GM12878 (cell line): ENCODE measurements around the gene PTCH2. TPM values are rescaled to one million over a fixed set of nuclear protein-coding genes. Genes with fewer than 3 reads are reported as not detected.
A peak's percentile ranks its signal among the peaks of the same experiment; 100 is the strongest.

Source experiments
- ATF7 ChIP-seq: fragments of 450-650 bp; IDR thresholded peaks from 2 replicates; pipeline ENCODE4 v1.6.1; 2016; ENCODE audit warnings: low read depth, mild to moderate bottlenecking
- BACH1 ChIP-seq: fragments of 450-650 bp; IDR thresholded peaks from 2 replicates; pipeline ENCODE4 v1.6.1; 2017; ENCODE audit warnings: mild to moderate bottlenecking, borderline replicate concordance
- BRCA1 ChIP-seq: IDR thresholded peaks from 2 replicates; pipeline ENCODE4 v1.6.1; 2011; ENCODE audit warnings: low read depth, low read length, improper control_type of control experiment
- CBX3 ChIP-seq: fragments of 200-600 bp; sonication (generic); IDR thresholded peaks from 2 replicates; pipeline ENCODE4 v1.6.1; 2016; ENCODE audit warnings: low read depth, borderline replicate concordance
- MYB ChIP-seq: fragments of 150-350 bp; IDR thresholded peaks from 2 replicates; pipeline ENCODE4 v1.6.1; 2014; ENCODE audit warnings: mild to moderate bottlenecking, low read depth, low read length, borderline replicate concordance
- NFYA ChIP-seq: IDR thresholded peaks from 2 replicates; pipeline ENCODE4 v1.6.1; 2011; ENCODE audit warnings: low read depth, mild to moderate bottlenecking, low read length, improper control_type of control experiment, borderline replicate concordance
- RAD51 ChIP-seq: fragments of 450-650 bp; IDR thresholded peaks from 2 replicates; pipeline ENCODE4 v1.6.1; 2016; ENCODE audit warnings: moderate library complexity, mild to moderate bottlenecking, inconsistent platforms
- RELB ChIP-seq: fragments of 450-650 bp; IDR thresholded peaks from 2 replicates; pipeline ENCODE4 v1.6.1; 2017; ENCODE audit warnings: low read depth, mild to moderate bottlenecking, moderate library complexity
- SMARCA5 ChIP-seq: fragments of 450-650 bp; IDR thresholded peaks from 2 replicates; pipeline ENCODE4 v1.6.1; 2017; ENCODE audit warnings: mild to moderate bottlenecking
- SMC3 ChIP-seq: IDR thresholded peaks from 2 replicates; pipeline ENCODE4 v1.6.1; 2011; ENCODE audit warnings: low read length, improper control_type of control experiment, borderline replicate concordance
- TAF1 ChIP-seq: IDR thresholded peaks from 2 replicates; pipeline ENCODE4 v1.6.1; 2011; ENCODE audit warnings: mild to moderate bottlenecking, low read depth, low read length, borderline replicate concordance
- USF2 ChIP-seq: IDR thresholded peaks from 2 replicates; pipeline ENCODE4 v1.6.1; 2011; ENCODE audit warnings: low read depth, low read length, improper control_type of control experiment, borderline replicate concordance
- YY1 ChIP-seq: IDR thresholded peaks from 2 replicates; pipeline ENCODE4 v1.6.1; 2011; ENCODE audit warnings: low read depth, mild to moderate bottlenecking, low read length
- ZBED1 ChIP-seq: IDR thresholded peaks from 2 replicates; pipeline ENCODE4 v1.6.1; 2016; ENCODE audit warnings: borderline replicate concordance
- ZBTB40 ChIP-seq: fragments of 450-650 bp; IDR thresholded peaks from 2 replicates; pipeline ENCODE4 v1.6.1; 2016; ENCODE audit warnings: mild to moderate bottlenecking, moderate library complexity, borderline replicate concordance
- ZNF274 ChIP-seq: IDR thresholded peaks from one replicate; pipeline ENCODE4 v1.8.0; 2011; ENCODE audit not compliant: insufficient read length, insufficient read depth
- ZNF592 ChIP-seq: fragments of 450-650 bp; IDR thresholded peaks from 2 replicates; pipeline ENCODE4 v1.6.1; 2017; ENCODE audit warnings: mild to moderate bottlenecking, moderate library complexity
- polyA plus RNA-seq, 11 experiments: library from polyadenylated mRNA; depleted of rRNA in 4 of 11; unstranded in 6 of 11; stranded (reverse) in 5 of 11; fragments of >200 nt; fragmentation: Nextera tagmentation in 4 of 11; fragmentation: Illumina TruSeq in 1 of 11; extraction: Ambion mirVana in 4 of 11; extraction: Trizol in 1 of 11; gene quantifications; 1 replicate in 1 of 11; 2 replicates in 10 of 11; pipeline versions ENCODE4 v1.2.1 to v1.2.3, GENCODE V29; 2011 to 2016; ENCODE audit warnings: inconsistent platforms in 2 of 11, missing spikeins in 2 of 11, low read depth in 1 of 11
- total RNA-seq, 4 experiments: library from RNA; depleted of rRNA in 3 of 4; stranded (reverse); fragments of >200 nt in 3 of 4; fragmentation: Illumina TruSeq in 1 of 4; extraction: Trizol in 1 of 4; gene quantifications; 2 replicates each; pipeline versions ENCODE4 v1.2.1 to v1.2.3, GENCODE V29; 2013 to 2021

The PTCH2 gene
- total and polyA plus RNA-seq, 10 of the 15 experiments (the other 5 are each of a cell fraction or from before 2014, with no cell fraction given) = 0.03 to 8.4 (median 0.10) TPM

GRCh38 chr1:44835738-44836675 is 7.0 kb downstream of the PTCH2 start (continued):
- TF ChIP-seq TAF1 (no peak), MYB (no peak), RELB (no peak), ZNF274 (no peak), RAD51 (no peak), USF2 (no peak), ZBTB40 (no peak), SMC3 (peak; percentile 70; the same call in 1 of the 2 replicates), ZNF592 (no peak), CBX3 (no peak), BACH1 (no peak), ZBED1 (no peak), SMARCA5 (no peak), ATF7 (0 out of 2 replicates have a peak, but pooled peaks have one; percentile 16), YY1 (peak; percentile 61; the same call in 1 of the 2 replicates), NFYA (no peak), BRCA1 (no peak)
